ENCODE results near the gene HOXD9. TPM values are rescaled to one million over a fixed set of nuclear protein-coding genes. Genes with fewer than 3 reads are reported as not detected.

The HOXD9 gene
- polyA plus RNA-seq, 3 donors, result not detected

- Histone ChIP-seq H3K36me3 (replicated peaks in 1 of 2; ENCODE audit: control insufficient read depth in 1 of 2, insufficient read depth in 2 of 2, low read length in 2 of 2) (no peaks in the 10 kb centered on the region), H4K20me1 (ENCODE audit: insufficient read depth, low read length) (no peaks in the 10 kb centered on the region), H3K79me2 (ENCODE audit: insufficient read depth, low read length) (no peaks in the 10 kb centered on the region), H3K4me3 (replicated peaks in 1 of 3; ENCODE audit: low read depth in 2 of 3, low read length in 3 of 3) (no peak overlapping the region), H3K9me3 (replicated peaks in 1 of 2; ENCODE audit: control insufficient read depth in 1 of 2, insufficient read depth in 1 of 2, low read length in 2 of 2) (peaks cover 0 to 81% of the 10 kb centered on the region in 2 donors), H3K27me3 (ENCODE audit: control insufficient read depth in 2 of 2, insufficient read depth in 2 of 2, low read length in 2 of 2) (peaks cover 91 to 94% of the 10 kb centered on the region in 2 donors), H3K27ac (ENCODE audit: low read depth in 1 of 2, low read length in 2 of 2) (no peak overlapping the region), H3K4me1 (ENCODE audit: control insufficient read depth in 1 of 2, insufficient read depth in 2 of 2, low read length in 2 of 2) (peaks cover 17 to 24% of the 10 kb centered on the region in 2 donors), H2AFZ (ENCODE audit: insufficient read depth, low read depth, low read length, poor library complexity, severe bottlenecking) (no peak overlapping the region), H3K4me2 (replicated peaks; ENCODE audit: extremely low read depth, low read length, poor library complexity, severe bottlenecking) (peak overlapping the region; percentile 2), H3K9ac (ENCODE audit: insufficient read depth, low read length, poor library complexity, severe bottlenecking) (no peak overlapping the region)
- Mint-ChIP-seq H3K27ac (peak overlapping the region in 1 of 7 donors; percentile 57), H3K4me3 (peak overlapping the region in 1 of 2 donors; percentile 98), H3K4me1 (peaks cover 27% of the 10 kb centered on the region), H3K36me3 (peaks cover 0 to 19% of the 10 kb centered on the region in 2 donors), H3K9me3 (peaks cover 0 to 42% (median 25%) of the 10 kb centered on the region in 7 donors), H3K27me3 (ENCODE audit: low read depth in 3 of 3) (peaks cover 92 to 97% (median 95%) of the 10 kb centered on the region in 3 donors)
- TF ChIP-seq CTCF (IDR thresholded peaks at IDR 0.05), result no peak
- 4% methylated on average over 29 of the region's 31 CpGs for WGBS (ENCODE audit: insufficient coverage)
- no peak for DNase-seq
- intact Hi-C loops (cut with micrococcal nuclease), result loop anchor here (10.0 kb wide), 2 partner anchors 407 to 1757 kb away; partner anchors contain the start of gene SP9 (in 1 of the 2)
These were observed 30.9 kb upstream of the HOXD9 start for GRCh38 chr2:176091329-176092258.

GRCh38 chr2:176092270-176093144, 30.0 kb upstream of the HOXD9 start, which contains the start of gene HOXD13:
Gene HOXD13 (plus strand): TSS chr2:176092721. CDS start chr2:176092891, 170 bp downstream.
- Histone ChIP-seq H2AFZ (ENCODE audit: insufficient read depth, low read depth, low read length, poor library complexity, severe bottlenecking) (no peak within 1 kb of the TSS), H3K4me3 (replicated peaks in 1 of 3; ENCODE audit: low read depth in 2 of 3, low read length in 3 of 3) (peak within 1 kb of the TSS in 1 of 3 experiments; percentile 16), H3K27me3 (ENCODE audit: control insufficient read depth in 2 of 2, insufficient read depth in 2 of 2, low read length in 2 of 2) (peaks cover 91 to 94% of the 10 kb centered on the region in 2 donors), H3K9ac (ENCODE audit: insufficient read depth, low read length, poor library complexity, severe bottlenecking) (no peak within 1 kb of the TSS), H3K27ac (ENCODE audit: low read depth in 1 of 2, low read length in 2 of 2) (no peak within 1 kb of the TSS), H3K4me2 (replicated peaks; ENCODE audit: extremely low read depth, low read length, poor library complexity, severe bottlenecking) (peak within 1 kb of the TSS; percentile 43), H3K79me2 (ENCODE audit: insufficient read depth, low read length) (no peaks in the 10 kb centered on the region), H3K9me3 (replicated peaks in 1 of 2; ENCODE audit: control insufficient read depth in 1 of 2, insufficient read depth in 1 of 2, low read length in 2 of 2) (peaks cover 0 to 82% of the 10 kb centered on the region in 2 donors), H4K20me1 (ENCODE audit: insufficient read depth, low read length) (no peaks in the 10 kb centered on the region), H3K4me1 (ENCODE audit: control insufficient read depth in 1 of 2, insufficient read depth in 2 of 2, low read length in 2 of 2) (peaks cover 26 to 33% of the 10 kb centered on the region in 2 donors), H3K36me3 (replicated peaks in 1 of 2; ENCODE audit: control insufficient read depth in 1 of 2, insufficient read depth in 2 of 2, low read length in 2 of 2) (no peaks in the 10 kb centered on the region)
- H3K4me1 Mint-ChIP-seq, result peaks cover 36% of the 10 kb centered on the region
- peaks cover 0 to 13% of the 10 kb centered on the region in 2 donors for H3K36me3 Mint-ChIP-seq
- H3K9me3 Mint-ChIP-seq, result peaks cover 0 to 40% (median 24%) of the 10 kb centered on the region in 7 donors
- H3K27me3 Mint-ChIP-seq (ENCODE audit: low read depth in 3 of 3), result peaks cover 92 to 97% (median 95%) of the 10 kb centered on the region in 3 donors
- no peak for TF ChIP-seq CTCF (IDR thresholded peaks at IDR 0.05)
- intact Hi-C loops (cut with micrococcal nuclease), result loop anchor here (10.0 kb wide), 2 partner anchors 408 to 1758 kb away; partner anchors contain the start of gene SP9 (in 1 of the 2)
- peak within 1 kb of the TSS in 1 of 2 donors; percentile 98 for H3K4me3 Mint-ChIP-seq
- WGBS (ENCODE audit: insufficient coverage), result 3% methylated on average over 81 of the region's 95 CpGs
- DNase-seq, result no peak
- H3K27ac Mint-ChIP-seq, result peak within 1 kb of the TSS in 2 of 7 donors; percentile 37 to 57

Measured in CD14-positive monocyte (primary cell).